IMR-90 (cell line): ENCODE results near the gene NTNG2. TPM values are rescaled to one million over a fixed set of nuclear protein-coding genes. Genes with fewer than 3 reads are reported as not detected.

ENCODE experiments used
- ATAC-seq: fragments of 200-7000 bp; cut with Tn5 transposase; 2 replicates; pipeline ENCODE4 v1.9.1; 2020; ENCODE audit warnings: low read depth, mild to moderate bottlenecking, moderate library complexity
- BruUV-seq: library from RNA; stranded (reverse); fragments of 400-500 nt; replicated peaks from 2 replicates; lab custom pipeline; 2021; lab: Mats Ljungman, UMichigan
- CTCF ChIA-PET: fragments of 300-600 bp; formaldehyde crosslinking; extraction: SDS; loops from one replicate; lab custom pipeline; 2021; ENCODE audit warnings: antibody characterized with exemption; lab: Yijun Ruan, JAX
- POLR2A ChIA-PET: fragments of 300-600 bp; sonication (Branson Sonifier 250); formaldehyde crosslinking; loops from one replicate; lab custom pipeline; 2022; ENCODE audit warnings: antibody characterized with exemption; ENCODE audit not compliant: unreplicated experiment; lab: Charles Lee
- DNase-seq: peaks from one replicate; pipeline ENCODE4 v3.0.0; 2013
- H2AFZ ChIP-seq: replicated peaks from 2 replicates; pipeline ENCODE3; 2013; ENCODE audit warnings: low read length, mild to moderate bottlenecking; ENCODE audit not compliant: poor library complexity
- H2AK5ac ChIP-seq: 2 replicates; pipeline ENCODE4 v1.6.1; 2013; ENCODE audit warnings: low read depth, low read length, inconsistent platforms
- H2AK9ac ChIP-seq: replicated peaks from 2 replicates; pipeline ENCODE3; 2013; ENCODE audit warnings: mild to moderate bottlenecking, low read depth, low read length, moderate library complexity; ENCODE audit not compliant: poor library complexity
- H2BK120ac ChIP-seq: 2 replicates; pipeline ENCODE4 v1.6.1; 2013; ENCODE audit warnings: low read depth, low read length, inconsistent platforms
- H2BK15ac ChIP-seq: 3 replicates; pipeline ENCODE4 v1.6.1; 2013; ENCODE audit warnings: low read depth, low read length, inconsistent platforms
- H2BK20ac ChIP-seq: 2 replicates; pipeline ENCODE4 v1.6.1; 2013; ENCODE audit warnings: low read depth, mild to moderate bottlenecking, inconsistent platforms, low read length, moderate library complexity
- H2BK5ac ChIP-seq: 2 replicates; pipeline ENCODE4 v1.6.1; 2013; ENCODE audit warnings: mild to moderate bottlenecking, low read depth, low read length, inconsistent platforms; ENCODE audit not compliant: poor library complexity, severe bottlenecking
- H3K14ac ChIP-seq: replicated peaks from 2 replicates; pipeline ENCODE4 v1.6.1; 2013; ENCODE audit warnings: low read depth, low read length, inconsistent platforms
- H3K18ac ChIP-seq: 2 replicates; pipeline ENCODE4 v1.6.1; 2013; ENCODE audit warnings: low read depth, low read length, control low read depth
- H3K23ac ChIP-seq: 2 replicates; pipeline ENCODE4 v1.6.1; 2013; ENCODE audit warnings: low read depth, low read length, inconsistent platforms
- H3K27ac ChIP-seq: 2 replicates; pipeline ENCODE4 v1.5.1; 2013; ENCODE audit warnings: mild to moderate bottlenecking, control low read depth, low read length; ENCODE audit not compliant: insufficient read depth
- H3K27me3 ChIP-seq: 2 replicates; pipeline ENCODE4 v1.6.1; 2013; ENCODE audit warnings: low read length; ENCODE audit not compliant: control insufficient read depth, insufficient read depth
- H3K36me3 ChIP-seq: 2 replicates; pipeline ENCODE4 v1.6.1; 2013; ENCODE audit warnings: low read length, mixed read lengths; ENCODE audit not compliant: control insufficient read depth, insufficient read depth
- H3K4ac ChIP-seq: 2 replicates; pipeline ENCODE4 v1.6.1; 2013; ENCODE audit warnings: low read depth, low read length, inconsistent platforms
- H3K4me1 ChIP-seq: 2 replicates; pipeline ENCODE4 v1.6.1; 2013; ENCODE audit warnings: low read length, mixed read lengths; ENCODE audit not compliant: control insufficient read depth, insufficient read depth
- H3K4me2 ChIP-seq: 2 replicates; pipeline ENCODE4 v1.6.1; 2013; ENCODE audit warnings: low read depth, mild to moderate bottlenecking, control low read depth, low read length, moderate library complexity
- H3K4me3 ChIP-seq: 2 replicates; pipeline ENCODE4 v1.5.1; 2013; ENCODE audit warnings: low read depth, mild to moderate bottlenecking, control low read depth, low read length, moderate library complexity; ENCODE audit not compliant: insufficient read depth
- H3K56ac ChIP-seq: 2 replicates; pipeline ENCODE4 v1.6.1; 2013; ENCODE audit warnings: low read length, inconsistent platforms; ENCODE audit not compliant: insufficient read depth; ENCODE audit errors: extremely low read depth
- H3K79me1 ChIP-seq, 2 experiments: 2 replicates each; pipeline ENCODE4 v1.6.1; 2013; ENCODE audit warnings: low read length in 2 of 2, inconsistent platforms in 1 of 2, low read depth in 1 of 2
- H3K9ac ChIP-seq: 2 replicates; pipeline ENCODE4 v1.6.1; 2013; ENCODE audit warnings: low read depth, low read length, control low read depth
- H3K9me1 ChIP-seq: 2 replicates; pipeline ENCODE4 v1.6.1; 2013; ENCODE audit warnings: low read length, inconsistent platforms; ENCODE audit not compliant: insufficient read depth
- H3K9me3 ChIP-seq: 2 replicates; pipeline ENCODE4 v1.6.1; 2013; ENCODE audit warnings: low read length; ENCODE audit not compliant: control insufficient read depth, insufficient read depth
- H4K20me1 ChIP-seq: 2 replicates; pipeline ENCODE4 v1.6.1; 2013; ENCODE audit warnings: low read length, inconsistent platforms; ENCODE audit not compliant: insufficient read depth
- H4K5ac ChIP-seq: 2 replicates; pipeline ENCODE4 v1.6.1; 2013; ENCODE audit warnings: mild to moderate bottlenecking, low read depth, low read length, control low read depth
- H4K8ac ChIP-seq, 2 experiments: 2 replicates each; pipeline ENCODE4 v1.6.1; 2013; ENCODE audit warnings: low read depth in 2 of 2, low read length in 2 of 2, control low read depth in 1 of 2, inconsistent platforms in 1 of 2
- H4K91ac ChIP-seq: 2 replicates; pipeline ENCODE4 v1.6.1; 2013; ENCODE audit warnings: low read depth, low read length, inconsistent platforms; ENCODE audit not compliant: insufficient read depth
- BHLHE40 ChIP-seq: fragments of 150-350 bp; IDR thresholded peaks from 2 replicates; pipeline ENCODE4 v1.6.1; 2016; ENCODE audit warnings: mild to moderate bottlenecking, low read depth, low read length
- FOS ChIP-seq: fragments of 150-350 bp; IDR thresholded peaks from 2 replicates; pipeline ENCODE4 v1.6.1; 2016; ENCODE audit warnings: low read depth, low read length
- MAFK ChIP-seq: IDR thresholded peaks from 2 replicates; pipeline ENCODE4 v1.6.1; 2012; ENCODE audit warnings: low read depth, low read length, improper control_type of control experiment
- MAZ ChIP-seq: IDR thresholded peaks from 2 replicates; pipeline ENCODE4 v1.6.1; 2012; ENCODE audit warnings: low read depth, mild to moderate bottlenecking, low read length, improper control_type of control experiment, moderate library complexity, borderline replicate concordance
- MXI1 ChIP-seq: IDR thresholded peaks from 2 replicates; pipeline ENCODE4 v1.6.1; 2012; ENCODE audit warnings: low read depth, mild to moderate bottlenecking, low read length, moderate library complexity, borderline replicate concordance
- POLR2A ChIP-seq: IDR thresholded peaks from 2 replicates; pipeline ENCODE4 v1.6.1; 2012; ENCODE audit warnings: mild to moderate bottlenecking, low read depth, low read length
- RAD21 ChIP-seq: IDR thresholded peaks from 2 replicates; pipeline ENCODE4 v1.6.1; 2012; ENCODE audit warnings: low read length, improper control_type of control experiment
- RCOR1 ChIP-seq: IDR thresholded peaks from 2 replicates; pipeline ENCODE4 v1.6.1; 2012; ENCODE audit warnings: mild to moderate bottlenecking, low read length, improper control_type of control experiment; ENCODE audit not compliant: insufficient replicate concordance
- RFX5 ChIP-seq: IDR thresholded peaks from 2 replicates; pipeline ENCODE4 v1.8.0; 2012; ENCODE audit warnings: low read depth, mild to moderate bottlenecking, low read length, moderate library complexity
- SMC3 ChIP-seq: fragments of 150-350 bp; IDR thresholded peaks from 2 replicates; pipeline ENCODE4 v1.6.1; 2016; ENCODE audit warnings: low read depth, mild to moderate bottlenecking, antibody characterized with exemption, low read length, moderate library complexity
- WGBS, 2 experiments: methylation state at CpG; one replicate each; pipeline versions ENCODE4 v1.1.5 to v1.1.7; 2013; ENCODE audit warnings: missing lambda C conversion rate in 2 of 2; ENCODE audit not compliant: insufficient read length in 1 of 2; ENCODE audit errors: extremely low coverage in 2 of 2; 5-methylcytosine and 5-hydroxymethylcytosine counted together
- dilution Hi-C: fragments of 300-500 bp; cut with HindIII; formaldehyde crosslinking; loops from one replicate; pipeline ENCODE4 v1.14.3; 2018; ENCODE audit warnings: low sequenced_read_pairs; ENCODE audit not compliant: unreplicated experiment
- in situ Hi-C: fragments of 300-500 bp; cut with MboI; formaldehyde crosslinking; loops from 3 replicates; pipeline ENCODE4 v1.14.3; 2019; ENCODE audit warnings: low sequenced_read_pairs, inconsistent platforms, mixed read lengths
- intact Hi-C: fragments of 100-400 bp; cut with micrococcal nuclease; formaldehyde crosslinking; loops from 2 replicates; pipeline ENCODE4 v1.10.0; 2022
- polyA plus RNA-seq, 3 experiments: library from polyadenylated mRNA; depleted of rRNA; stranded (reverse); fragments of >200 nt; gene quantifications; 2 replicates each; pipeline ENCODE4 v1.2.3, GENCODE V29; 2012; ENCODE audit warnings: low replicate concordance in 1 of 3
- total RNA-seq: library from RNA; depleted of rRNA; stranded (reverse); fragments of >200 nt; gene quantifications from 2 replicates; pipeline ENCODE4 v1.2.3, GENCODE V29; 2012
- TF ChIP-seq, protein P1 (sequence below): fragments of 150-350 bp; IDR thresholded peaks from 2 replicates; pipeline ENCODE4 v1.6.1; 2017; ENCODE audit warnings: mild to moderate bottlenecking, antibody characterized with exemption, low read length, low read depth
- TF ChIP-seq, protein P2 (sequence below): conservative IDR thresholded peaks from 2 replicates; pipeline ENCODE4 v1.5.1; 2012; ENCODE audit warnings: mild to moderate bottlenecking, low read depth, low read length, improper control_type of control experiment

The NTNG2 gene
- total and polyA plus RNA-seq, 2 of the 4 experiments (the other 2 are of a cell fraction): 0.54 to 0.84 TPM

- no peak overlapping the region for H3K9ac ChIP-seq
- no peak overlapping the region for H3K56ac ChIP-seq
- H4K91ac ChIP-seq: no peak overlapping the region
- no peak overlapping the region for H3K23ac ChIP-seq
- in situ Hi-C loops: no loop called here
- no peaks in the 10 kb centered on the region for H3K79me1 ChIP-seq
- H2BK15ac ChIP-seq: no peak overlapping the region
- BruUV-seq: no TSS peak
- DNase-seq (no peak), ATAC-seq (peak; percentile 72)
- no peak overlapping the region; the same call in 1 of the 2 replicates for H3K4me2 ChIP-seq
- H3K27ac ChIP-seq: no peak overlapping the region
- POLR2A ChIA-PET: interaction anchor here (0.7 kb wide), 1 partner anchor 9 kb away, joined by 17 read pairs; no protein-coding TSS in a partner anchor
- dilution Hi-C loops: no loop called here
- no peak overlapping the region for H2BK5ac ChIP-seq
- no peak overlapping the region for H2AK9ac ChIP-seq
- no peak overlapping the region for H3K4ac ChIP-seq
- H2AK5ac ChIP-seq: no peak overlapping the region
- no peaks in the 10 kb centered on the region for H3K36me3 ChIP-seq
- no peaks in the 10 kb centered on the region for H3K9me1 ChIP-seq
- no peak overlapping the region for H2BK20ac ChIP-seq
- WGBS, 2 experiments: 50% methylated on average over 1 of the region's 20 CpGs; no CpG with 5 or more reads in 1 of the 2 experiments
- no peak overlapping the region for H3K4me3 ChIP-seq
- H2BK120ac ChIP-seq: no peak overlapping the region
- no peaks in the 10 kb centered on the region; the same call in none of the 2 replicates for H4K20me1 ChIP-seq
- no peaks in the 10 kb centered on the region for H3K4me1 ChIP-seq
- CTCF ChIA-PET: interaction anchor here (0.6 kb wide), 2 partner anchors 54 to 147 kb away, joined by 3 read pairs; no protein-coding TSS in a partner anchor
- peaks cover 62% of the 10 kb centered on the region for H3K27me3 ChIP-seq
- no peak overlapping the region for H2AFZ ChIP-seq
- intact Hi-C loops: no loop called here
- H3K18ac ChIP-seq: no peak overlapping the region
- no peak overlapping the region for H3K14ac ChIP-seq
- no peak overlapping the region; the same call in 1 of the 2 replicates for H4K5ac ChIP-seq
- H4K8ac ChIP-seq: no peak overlapping the region
- H3K9me3 ChIP-seq: no peaks in the 10 kb centered on the region
- no peak for TF ChIP-seq RFX5
- TF ChIP-seq MAZ: no peak
- TF ChIP-seq RCOR1: no peak
- TF ChIP-seq BHLHE40: no peak
- TF ChIP-seq POLR2A: no peak
- no peak for TF ChIP-seq MXI1
- TF ChIP-seq, protein P1, sequence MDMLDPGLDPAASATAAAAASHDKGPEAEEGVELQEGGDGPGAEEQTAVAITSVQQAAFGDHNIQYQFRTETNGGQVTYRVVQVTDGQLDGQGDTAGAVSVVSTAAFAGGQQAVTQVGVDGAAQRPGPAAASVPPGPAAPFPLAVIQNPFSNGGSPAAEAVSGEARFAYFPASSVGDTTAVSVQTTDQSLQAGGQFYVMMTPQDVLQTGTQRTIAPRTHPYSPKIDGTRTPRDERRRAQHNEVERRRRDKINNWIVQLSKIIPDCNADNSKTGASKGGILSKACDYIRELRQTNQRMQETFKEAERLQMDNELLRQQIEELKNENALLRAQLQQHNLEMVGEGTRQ: no peak
- no peak for TF ChIP-seq MAFK
- no peak for TF ChIP-seq SMC3
- TF ChIP-seq, protein P2, sequence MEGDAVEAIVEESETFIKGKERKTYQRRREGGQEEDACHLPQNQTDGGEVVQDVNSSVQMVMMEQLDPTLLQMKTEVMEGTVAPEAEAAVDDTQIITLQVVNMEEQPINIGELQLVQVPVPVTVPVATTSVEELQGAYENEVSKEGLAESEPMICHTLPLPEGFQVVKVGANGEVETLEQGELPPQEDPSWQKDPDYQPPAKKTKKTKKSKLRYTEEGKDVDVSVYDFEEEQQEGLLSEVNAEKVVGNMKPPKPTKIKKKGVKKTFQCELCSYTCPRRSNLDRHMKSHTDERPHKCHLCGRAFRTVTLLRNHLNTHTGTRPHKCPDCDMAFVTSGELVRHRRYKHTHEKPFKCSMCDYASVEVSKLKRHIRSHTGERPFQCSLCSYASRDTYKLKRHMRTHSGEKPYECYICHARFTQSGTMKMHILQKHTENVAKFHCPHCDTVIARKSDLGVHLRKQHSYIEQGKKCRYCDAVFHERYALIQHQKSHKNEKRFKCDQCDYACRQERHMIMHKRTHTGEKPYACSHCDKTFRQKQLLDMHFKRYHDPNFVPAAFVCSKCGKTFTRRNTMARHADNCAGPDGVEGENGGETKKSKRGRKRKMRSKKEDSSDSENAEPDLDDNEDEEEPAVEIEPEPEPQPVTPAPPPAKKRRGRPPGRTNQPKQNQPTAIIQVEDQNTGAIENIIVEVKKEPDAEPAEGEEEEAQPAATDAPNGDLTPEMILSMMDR: no peak
- TF ChIP-seq RAD21: no peak
- TF ChIP-seq FOS: no peak
These were observed 23.5 kb downstream of the NTNG2 start for GRCh38 chr9:132185073-132186009.
